Activated CD8-positive, alpha-beta memory T cell treated with anti-CD3 and anti-CD28 coated beads for 36 hours (primary cell): ENCODE data around the gene RAB3A. TPM values are rescaled to one million over a fixed set of nuclear protein-coding genes. Genes with fewer than 3 reads are reported as not detected.

ENCODE experiments used
- CTCF ChIA-PET: fragments of 350-600 bp; sonication (Branson Sonifier 250); formaldehyde crosslinking; loops from one replicate; lab custom pipeline; 2021; ENCODE audit warnings: antibody characterized with exemption; lab: Charles Lee
- POLR2A ChIA-PET: fragments of 350-600 bp; sonication (Branson Sonifier 250); formaldehyde crosslinking; loops from one replicate; lab custom pipeline; 2021; ENCODE audit warnings: antibody characterized with exemption; lab: Charles Lee
- total RNA-seq, 2 experiments: library from RNA; stranded (reverse); gene quantifications; one replicate each; pipeline ENCODE4 v1.2.3, GENCODE V29; 2021

RAB3A gene
- total RNA-seq, 2 experiments from 2014 or later: 6.3 to 6.5 TPM

- ChIA-PET POLR2A (interaction anchor here (0.8 kb wide), 1 partner anchor 61 kb away, joined by 9 read pairs; no protein-coding TSS in a partner anchor), CTCF (interaction anchor here (0.7 kb wide), 2 partner anchors 61 to 245 kb away, joined by 3 read pairs; no protein-coding TSS in a partner anchor)
These were observed 13.6 kb downstream of the RAB3A start for GRCh38 chr19:18190278-18190677.

GRCh38 chr19:18185538-18185937 lies 18.3 kb downstream of the RAB3A start:
- ChIA-PET POLR2A (no interaction called here), CTCF (interaction anchor here (0.6 to 1.6 kb wide), 5 partner anchors 24 to 226 kb away, joined by 3 to 5 read pairs (median 3); no protein-coding TSS in a partner anchor)

GRCh38 chr19:18183529-18183928 lies 20.3 kb downstream of the RAB3A start:
- POLR2A ChIA-PET: no interaction called here
- CTCF ChIA-PET: interaction anchor here (0.5 to 1.2 kb wide), 3 partner anchors 22 to 108 kb away, joined by 3 read pairs; no protein-coding TSS in a partner anchor

- CTCF ChIA-PET: no interaction called here
- POLR2A ChIA-PET: no interaction called here
These were observed 23.9 kb downstream of the RAB3A start for GRCh38 chr19:18179957-18180356.

- ChIA-PET CTCF (interaction anchor here (0.7 to 1.6 kb wide), 2 partner anchors 75 to 220 kb away, joined by 3 to 4 read pairs; no protein-coding TSS in a partner anchor), POLR2A (no interaction called here)
These were observed 27.2 kb downstream of the RAB3A start for GRCh38 chr19:18176367-18177310.

- ChIA-PET POLR2A (interaction anchor here (1.2 kb wide), 1 partner anchor 77 kb away, joined by 4 read pairs; no protein-coding TSS in a partner anchor), CTCF (interaction anchor here (1.2 kb wide), 1 partner anchor 14 kb away, joined by 4 read pairs; no protein-coding TSS in a partner anchor)
These were observed 28.9 kb downstream of the RAB3A start for GRCh38 chr19:18174983-18175382.

GRCh38 chr19:18173572-18174288 lies 30.1 kb downstream of the RAB3A start, which contains the start of gene IFI30:
Gene IFI30 (plus strand): TSS chr19:18173813. CDS start chr19:18173842, 29 bp downstream.
- POLR2A ChIA-PET: interaction anchor here (1.2 kb wide), 1 partner anchor 78 kb away, joined by 4 read pairs; no protein-coding TSS in a partner anchor
- CTCF ChIA-PET: interaction anchor here (0.6 to 1.0 kb wide), 2 partner anchors 9 to 22 kb away, joined by 3 read pairs; no protein-coding TSS in a partner anchor

GRCh38 chr19:18173054-18173571 lies 30.7 kb downstream of the RAB3A start:
- CTCF ChIA-PET: interaction anchor here (1.2 kb wide), 1 partner anchor 13 kb away, joined by 5 read pairs; no protein-coding TSS in a partner anchor

GRCh38 chr19:18172331-18173053 lies 31.4 kb downstream of the RAB3A start:
- ChIA-PET POLR2A (no interaction called here), CTCF (interaction anchor here (0.6 to 1.2 kb wide), 2 partner anchors 12 to 144 kb away, joined by 4 to 5 read pairs; no protein-coding TSS in a partner anchor)

More at GRCh38 chr19:18173054-18173571, 30.7 kb downstream of the RAB3A start:
- POLR2A ChIA-PET: no interaction called here

GRCh38 chr19:18171605-18172327 lies 32.1 kb downstream of the RAB3A start:
- CTCF ChIA-PET: interaction anchor here (0.6 to 1.2 kb wide), 3 partner anchors 11 to 145 kb away, joined by 4 to 5 read pairs (median 4); no protein-coding TSS in a partner anchor
- POLR2A ChIA-PET: no interaction called here

GRCh38 chr19:18170714-18171255 lies 33.1 kb downstream of the RAB3A start:
- ChIA-PET CTCF (interaction anchor here (1.0 kb wide), 1 partner anchor 10 kb away, joined by 4 read pairs; no protein-coding TSS in a partner anchor), POLR2A (no interaction called here)

- ChIA-PET CTCF (interaction anchor here (0.9 to 2.1 kb wide), 8 partner anchors 17 to 161 kb away, joined by 3 to 8 read pairs (median 4); partner anchors contain the start of gene MAST3), POLR2A (interaction anchor here (0.6 kb wide), 1 partner anchor 10 kb away, joined by 7 read pairs; no protein-coding TSS in a partner anchor)
These were observed 35.0 kb downstream of the RAB3A start for GRCh38 chr19:18168673-18169381.

- ChIA-PET CTCF (interaction anchor here (0.6 to 2.1 kb wide), 11 partner anchors 17 to 236 kb away, joined by 3 to 8 read pairs (median 4); partner anchors contain the start of genes CCDC124 and MAST3), POLR2A (no interaction called here)
These were observed 35.7 kb downstream of the RAB3A start for GRCh38 chr19:18167975-18168645.

- POLR2A ChIA-PET: no interaction called here
- CTCF ChIA-PET: interaction anchor here (1.2 to 2.1 kb wide), 3 partner anchors 49 to 235 kb away, joined by 3 to 8 read pairs (median 5); partner anchors contain the start of gene CCDC124
These were observed 36.8 kb downstream of the RAB3A start for GRCh38 chr19:18167011-18167410.

GRCh38 chr19:18165794-18166544 lies 37.9 kb downstream of the RAB3A start:
- POLR2A ChIA-PET: no interaction called here
- CTCF ChIA-PET: interaction anchor here (0.6 to 0.7 kb wide), 2 partner anchors 33 to 246 kb away, joined by 3 to 4 read pairs; no protein-coding TSS in a partner anchor
